CD8-positive, alpha-beta memory T cell (primary cell): ENCODE data around the gene TIMM44. TPM values are rescaled to one million over a fixed set of nuclear protein-coding genes. Genes with fewer than 3 reads are reported as not detected.
"Not testable (repeated sequence)": the region's sequence is repeated elsewhere in the genome, so short reads cannot be mapped to it uniquely, and the experiment has no call there.

ENCODE experiments used
- CTCF ChIA-PET: fragments of 350-600 bp; sonication (Branson Sonifier 250); formaldehyde crosslinking; loops from one replicate; lab custom pipeline; 2021; ENCODE audit warnings: antibody characterized with exemption; lab: Charles Lee
- POLR2A ChIA-PET: fragments of 350-600 bp; sonication (Branson Sonifier 250); formaldehyde crosslinking; loops from one replicate; lab custom pipeline; 2021; ENCODE audit warnings: antibody characterized with exemption; lab: Charles Lee
- DNase-seq, 5 donors: peaks; one replicate each; pipeline versions ENCODE4 v3.0.0 to v3.0.0-alpha.2; 2020 to 2022; ENCODE audit warnings: mixed read lengths in 1 of 5
- H3K27ac ChIP-seq: one replicate; pipeline ENCODE4 v1.7.0; 2013; ENCODE audit warnings: low read depth, mild to moderate bottlenecking, low read length, moderate library complexity
- H3K27me3 ChIP-seq: 2 replicates; pipeline ENCODE4 v1.7.0; 2013; ENCODE audit warnings: low read length, mild to moderate bottlenecking; ENCODE audit not compliant: insufficient read depth, poor library complexity, severe bottlenecking
- H3K36me3 ChIP-seq: 2 replicates; pipeline ENCODE4 v1.7.0; 2013; ENCODE audit warnings: mild to moderate bottlenecking, low read length, moderate library complexity; ENCODE audit not compliant: insufficient read depth
- H3K4me1 ChIP-seq: 2 replicates; pipeline ENCODE4 v1.7.0; 2013; ENCODE audit warnings: mild to moderate bottlenecking, low read length, moderate library complexity; ENCODE audit not compliant: insufficient read depth
- H3K4me3 ChIP-seq: 2 replicates; pipeline ENCODE4 v1.7.0; 2013; ENCODE audit warnings: mild to moderate bottlenecking, low read length
- H3K9me3 ChIP-seq: 2 replicates; pipeline ENCODE4 v1.7.0; 2013; ENCODE audit warnings: mild to moderate bottlenecking, low read length
- H3K27ac Mint-ChIP-seq, 8 donors: one replicate each; pipeline ENCODE4 v1.8.0; 2020 to 2021; ENCODE audit warnings: mixed read lengths in 8 of 8, mild to moderate bottlenecking in 6 of 8, inconsistent platforms in 3 of 8, moderate library complexity in 3 of 8
- H3K27me3 Mint-ChIP-seq, 2 donors: one replicate each; pipeline ENCODE4 v1.8.0; 2020 to 2021; ENCODE audit warnings: mixed read lengths in 2 of 2, mild to moderate bottlenecking in 1 of 2, moderate library complexity in 1 of 2
- H3K36me3 Mint-ChIP-seq, 3 donors: one replicate each; pipeline ENCODE4 v1.8.0; 2020 to 2021; ENCODE audit warnings: mixed read lengths in 3 of 3, inconsistent platforms in 1 of 3, mild to moderate bottlenecking in 1 of 3
- H3K4me1 Mint-ChIP-seq, 3 donors: one replicate each; pipeline ENCODE4 v1.8.0; 2020 to 2021; ENCODE audit warnings: mixed read lengths in 3 of 3, inconsistent platforms in 1 of 3, mild to moderate bottlenecking in 1 of 3
- H3K4me3 Mint-ChIP-seq, 7 donors: one replicate each; pipeline ENCODE4 v1.8.0; 2020 to 2021; ENCODE audit warnings: mixed read lengths in 7 of 7, mild to moderate bottlenecking in 6 of 7, moderate library complexity in 4 of 7, inconsistent platforms in 2 of 7
- H3K9me3 Mint-ChIP-seq, 5 donors: one replicate each; pipeline ENCODE4 v1.8.0; 2020 to 2022; ENCODE audit warnings: mixed read lengths in 5 of 5, mild to moderate bottlenecking in 3 of 5, moderate library complexity in 2 of 5, inconsistent platforms in 1 of 5
- polyA plus RNA-seq: library from polyadenylated mRNA; unstranded; fragments of 300-500 nt; fragmentation: Illumina TruSeq; gene quantifications from one replicate; pipeline ENCODE4 v1.2.3, GENCODE V29; 2021
- total RNA-seq, 2 experiments: library from RNA; stranded (reverse); gene quantifications; one replicate each; pipeline ENCODE4 v1.2.3, GENCODE V29; 2021

The TIMM44 gene
- total and polyA plus RNA-seq, 3 experiments from 2014 or later: 16.9 to 107 (median 105) TPM

- CTCF ChIA-PET: no interaction called here
- Mint-ChIP-seq H3K36me3 (peaks cover 4 to 78% (median 7%) of the 10 kb centered on the region in 3 donors), H3K27me3 (peaks cover 0 to 1% of the 10 kb centered on the region in 2 donors), H3K4me3 (no peak overlapping the region), H3K4me1 (no peaks in the 10 kb centered on the region), H3K9me3 (no peaks in the 10 kb centered on the region), H3K27ac (peak overlapping the region in 1 of 8 donors; percentile 13)
- H3K4me3 ChIP-seq: no peak overlapping the region
- no peaks in the 10 kb centered on the region for H3K9me3 ChIP-seq
- H3K27ac ChIP-seq: no peak overlapping the region
- no peak for DNase-seq
- H3K4me1 ChIP-seq: no peaks in the 10 kb centered on the region
- H3K27me3 ChIP-seq: no peaks in the 10 kb centered on the region
- POLR2A ChIA-PET: no interaction called here
- H3K36me3 ChIP-seq: peaks cover 5% of the 10 kb centered on the region
These were observed 21.9 kb upstream of the TIMM44 start for GRCh38 chr19:7965259-7965841.

GRCh38 chr19:7963566-7963965, 20.1 kb upstream of the TIMM44 start:
- H3K27ac Mint-ChIP-seq: no peak overlapping the region
- no peak overlapping the region for H3K27ac ChIP-seq
- CTCF ChIA-PET: interaction anchor here (1.0 kb wide), 1 partner anchor 19 kb away, joined by 3 read pairs; no protein-coding TSS in a partner anchor

GRCh38 chr19:7962644-7963268, 19.3 kb upstream of the TIMM44 start:
- Histone ChIP-seq H3K36me3 (peaks cover 5% of the 10 kb centered on the region), H3K9me3 (no peaks in the 10 kb centered on the region), H3K4me3 (no peak overlapping the region), H3K4me1 (no peaks in the 10 kb centered on the region), H3K27me3 (no peaks in the 10 kb centered on the region), H3K27ac (no peak overlapping the region)
- H3K4me1 Mint-ChIP-seq: no peaks in the 10 kb centered on the region
- DNase-seq: no peak
- ChIA-PET CTCF (no interaction called here), POLR2A (no interaction called here)
- H3K9me3 Mint-ChIP-seq: no peaks in the 10 kb centered on the region
- peak overlapping the region in 1 of 8 donors; percentile 38 for H3K27ac Mint-ChIP-seq
- H3K27me3 Mint-ChIP-seq: peaks cover 0 to 1% of the 10 kb centered on the region in 2 donors
- H3K4me3 Mint-ChIP-seq: no peak overlapping the region
- H3K36me3 Mint-ChIP-seq: peaks cover 4 to 71% (median 7%) of the 10 kb centered on the region in 3 donors

More at GRCh38 chr19:7963566-7963965, 20.1 kb upstream of the TIMM44 start:
- Histone ChIP-seq H3K27me3 (no peaks in the 10 kb centered on the region), H3K9me3 (no peaks in the 10 kb centered on the region), H3K4me1 (no peaks in the 10 kb centered on the region), H3K36me3 (peaks cover 5% of the 10 kb centered on the region), H3K4me3 (no peak overlapping the region)
- no peak overlapping the region for H3K4me3 Mint-ChIP-seq
- POLR2A ChIA-PET: no interaction called here
- peaks cover 4 to 72% (median 7%) of the 10 kb centered on the region in 3 donors for H3K36me3 Mint-ChIP-seq
- no peaks in the 10 kb centered on the region for H3K9me3 Mint-ChIP-seq
- no peak for DNase-seq
- peaks cover 0 to 1% of the 10 kb centered on the region in 2 donors for H3K27me3 Mint-ChIP-seq
- H3K4me1 Mint-ChIP-seq: no peaks in the 10 kb centered on the region

- no peaks in the 10 kb centered on the region for H3K4me1 Mint-ChIP-seq
- POLR2A ChIA-PET: no interaction called here
These were observed 18.6 kb upstream of the TIMM44 start for GRCh38 chr19:7961920-7962626.

GRCh38 chr19:7961082-7961481, 17.6 kb upstream of the TIMM44 start:
- H3K4me1 ChIP-seq, H3K27ac Mint-ChIP-seq, H3K4me3 ChIP-seq, H3K27ac ChIP-seq, H3K9me3 ChIP-seq, POLR2A ChIA-PET, CTCF ChIA-PET, H3K9me3 Mint-ChIP-seq, H3K27me3 ChIP-seq, H3K4me3 Mint-ChIP-seq, H3K27me3 Mint-ChIP-seq, H3K36me3 ChIP-seq, H3K4me1 Mint-ChIP-seq, DNase-seq: not testable (repeated sequence)
- H3K36me3 Mint-ChIP-seq: peaks cover 4 to 57% (median 4%) of the 10 kb centered on the region in 3 donors

More at GRCh38 chr19:7961920-7962626, 18.6 kb upstream of the TIMM44 start:
- Histone ChIP-seq H3K4me3 (no peak overlapping the region), H3K4me1 (no peaks in the 10 kb centered on the region), H3K9me3 (no peaks in the 10 kb centered on the region), H3K27me3 (no peaks in the 10 kb centered on the region), H3K36me3 (peaks cover 5% of the 10 kb centered on the region), H3K27ac (no peak overlapping the region)
- DNase-seq: no peak
- Mint-ChIP-seq H3K36me3 (peaks cover 4 to 66% (median 7%) of the 10 kb centered on the region in 3 donors), H3K9me3 (no peaks in the 10 kb centered on the region), H3K27ac (peak overlapping the region in 1 of 8 donors; percentile 56), H3K27me3 (peaks cover 0 to 1% of the 10 kb centered on the region in 2 donors), H3K4me3 (no peak overlapping the region)
- CTCF ChIA-PET: no interaction called here

GRCh38 chr19:7959211-7959610, 15.7 kb upstream of the TIMM44 start:
- Mint-ChIP-seq H3K4me1 (no peaks in the 10 kb centered on the region), H3K27ac (peak overlapping the region in 1 of 8 donors; percentile 73), H3K36me3 (peaks cover 4 to 43% (median 4%) of the 10 kb centered on the region in 3 donors), H3K9me3 (no peaks in the 10 kb centered on the region), H3K4me3 (no peak overlapping the region), H3K27me3 (no peaks in the 10 kb centered on the region)
- ChIA-PET CTCF (interaction anchor here (1.3 kb wide), 1 partner anchor 15 kb away, joined by 5 read pairs; the partner anchor contains the start of gene TIMM44), POLR2A (no interaction called here)
- H3K4me1 ChIP-seq: no peaks in the 10 kb centered on the region
- H3K9me3 ChIP-seq: no peaks in the 10 kb centered on the region
- peaks cover 5% of the 10 kb centered on the region for H3K36me3 ChIP-seq
- DNase-seq: no peak
- no peak overlapping the region for H3K27ac ChIP-seq
- H3K27me3 ChIP-seq: no peaks in the 10 kb centered on the region
- H3K4me3 ChIP-seq: no peak overlapping the region

- no peak for DNase-seq
- H3K4me1 Mint-ChIP-seq: no peaks in the 10 kb centered on the region
- Histone ChIP-seq H3K4me3 (no peak overlapping the region), H3K27me3 (no peaks in the 10 kb centered on the region), H3K27ac (no peak overlapping the region), H3K4me1 (no peaks in the 10 kb centered on the region), H3K36me3 (no peaks in the 10 kb centered on the region), H3K9me3 (no peaks in the 10 kb centered on the region)
- no peaks in the 10 kb centered on the region for H3K27me3 Mint-ChIP-seq
- H3K4me3 Mint-ChIP-seq: no peak overlapping the region
- POLR2A ChIA-PET: interaction anchor here (0.7 kb wide), 1 partner anchor 443 kb away, joined by 9 read pairs; no protein-coding TSS in a partner anchor
- peak overlapping the region in 1 of 8 donors; percentile 77 for H3K27ac Mint-ChIP-seq
- CTCF ChIA-PET: no interaction called here
- H3K36me3 Mint-ChIP-seq: peaks cover 0 to 16% (median 0%) of the 10 kb centered on the region in 3 donors
- no peaks in the 10 kb centered on the region for H3K9me3 Mint-ChIP-seq
These were observed 12.2 kb upstream of the TIMM44 start for GRCh38 chr19:7955696-7956095.

- H3K27me3 Mint-ChIP-seq: no peaks in the 10 kb centered on the region
- H3K4me3 Mint-ChIP-seq: no peak overlapping the region
- no peaks in the 10 kb centered on the region for H3K4me1 ChIP-seq
- H3K4me3 ChIP-seq: no peak overlapping the region
- H3K27ac Mint-ChIP-seq: no peak overlapping the region
- no peaks in the 10 kb centered on the region for H3K9me3 Mint-ChIP-seq
- ChIA-PET POLR2A (no interaction called here), CTCF (interaction anchor here (1.4 kb wide), 1 partner anchor 9 kb away, joined by 6 read pairs; no protein-coding TSS in a partner anchor)
- H3K27me3 ChIP-seq: no peaks in the 10 kb centered on the region
- H3K27ac ChIP-seq: no peak overlapping the region
- no peaks in the 10 kb centered on the region for H3K9me3 ChIP-seq
- no peaks in the 10 kb centered on the region for H3K36me3 ChIP-seq
- no peak for DNase-seq
- H3K4me1 Mint-ChIP-seq: no peaks in the 10 kb centered on the region
- peaks cover 0 to 8% (median 0%) of the 10 kb centered on the region in 3 donors for H3K36me3 Mint-ChIP-seq
These were observed 10.1 kb upstream of the TIMM44 start for GRCh38 chr19:7953576-7953975.
